Measurements from ENCODE around the gene ENTPD2.
A peak's percentile ranks its signal among the peaks of the same experiment; 100 is the strongest.

GRCh38 chr9:137046088-137046787, 7.6 kb downstream of the ENTPD2 start, which contains the start of gene NPDC1:
- TF ChIP-seq, protein P1, sequence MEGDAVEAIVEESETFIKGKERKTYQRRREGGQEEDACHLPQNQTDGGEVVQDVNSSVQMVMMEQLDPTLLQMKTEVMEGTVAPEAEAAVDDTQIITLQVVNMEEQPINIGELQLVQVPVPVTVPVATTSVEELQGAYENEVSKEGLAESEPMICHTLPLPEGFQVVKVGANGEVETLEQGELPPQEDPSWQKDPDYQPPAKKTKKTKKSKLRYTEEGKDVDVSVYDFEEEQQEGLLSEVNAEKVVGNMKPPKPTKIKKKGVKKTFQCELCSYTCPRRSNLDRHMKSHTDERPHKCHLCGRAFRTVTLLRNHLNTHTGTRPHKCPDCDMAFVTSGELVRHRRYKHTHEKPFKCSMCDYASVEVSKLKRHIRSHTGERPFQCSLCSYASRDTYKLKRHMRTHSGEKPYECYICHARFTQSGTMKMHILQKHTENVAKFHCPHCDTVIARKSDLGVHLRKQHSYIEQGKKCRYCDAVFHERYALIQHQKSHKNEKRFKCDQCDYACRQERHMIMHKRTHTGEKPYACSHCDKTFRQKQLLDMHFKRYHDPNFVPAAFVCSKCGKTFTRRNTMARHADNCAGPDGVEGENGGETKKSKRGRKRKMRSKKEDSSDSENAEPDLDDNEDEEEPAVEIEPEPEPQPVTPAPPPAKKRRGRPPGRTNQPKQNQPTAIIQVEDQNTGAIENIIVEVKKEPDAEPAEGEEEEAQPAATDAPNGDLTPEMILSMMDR (IDR thresholded peaks at IDR 0.05; ENCODE audit: extremely low read depth in 1 of 2, insufficient read depth in 1 of 2, low read depth in 1 of 2, low read length in 2 of 2), result peak; percentile 94 to 96
- TF ChIP-seq POLR2A (IDR thresholded peaks at IDR 0.05; ENCODE audit: low read depth, low read length) (peak; percentile 63), EZH2 (IDR thresholded peaks at IDR 0.05; ENCODE audit: borderline replicate concordance, low read depth, low read length, severe bottlenecking) (peak; percentile 49), JUN (IDR thresholded peaks at IDR 0.05; ENCODE audit: borderline replicate concordance, insufficient read depth, insufficient read length, low read depth) (no peak), POLR2AphosphoS5 (IDR thresholded peaks at IDR 0.05; ENCODE audit: insufficient read depth, low read depth, low read length) (peak; percentile 29)
- TF ChIP-seq, protein P2, sequence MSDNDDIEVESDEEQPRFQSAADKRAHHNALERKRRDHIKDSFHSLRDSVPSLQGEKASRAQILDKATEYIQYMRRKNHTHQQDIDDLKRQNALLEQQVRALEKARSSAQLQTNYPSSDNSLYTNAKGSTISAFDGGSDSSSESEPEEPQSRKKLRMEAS (IDR thresholded peaks at IDR 0.05; ENCODE audit: insufficient read depth, insufficient read length), result no peak
